ENCODE data around the gene WDHD1. TPM values are rescaled to one million over a fixed set of nuclear protein-coding genes. Genes with fewer than 3 reads are reported as not detected.

The WDHD1 gene
- total and polyA plus RNA-seq, 2 of the 8 experiments (the other 6 are each of a cell fraction or from before 2014, with no cell fraction given) = 17.8 to 87.9 TPM

GRCh38 chr14:54927551-54927950 is 99.3 kb downstream of the WDHD1 start:
- Histone ChIP-seq H2BK20ac (ENCODE audit: low read length) (no peak overlapping the region), H3K4me1 (replicated peaks in 1 of 4; ENCODE audit: control insufficient read depth in 3 of 4, insufficient read depth in 4 of 4, low read length in 3 of 4) (no peaks in the 10 kb centered on the region), H3K27me3 (replicated peaks in 1 of 4; ENCODE audit: control insufficient read depth in 3 of 4, extremely low read depth in 1 of 4, insufficient read depth in 3 of 4, low read length in 3 of 4) (no peaks in the 10 kb centered on the region), H2BK120ac (replicated peaks; ENCODE audit: low read depth, low read length) (no peak overlapping the region), H4K5ac (ENCODE audit: insufficient read length, low read depth, low read length) (no peak overlapping the region), H4K91ac (replicated peaks; ENCODE audit: insufficient read length, low read length) (no peak overlapping the region), H3K56ac (replicated peaks; ENCODE audit: insufficient read length, low read depth, low read length) (no peak overlapping the region), H3K23me2 (ENCODE audit: low read depth, low read length) (no peaks in the 10 kb centered on the region), H3K27ac (ENCODE audit: low read depth, low read length) (no peak overlapping the region), H3K14ac (ENCODE audit: insufficient read length) (no peak overlapping the region), H2BK12ac (ENCODE audit: low read depth, low read length) (no peak overlapping the region), H3K9me3 (ENCODE audit: insufficient read depth in 2 of 2, low read depth in 1 of 2, low read length in 1 of 2) (no peaks in the 10 kb centered on the region), H2BK15ac (ENCODE audit: low read length) (no peak overlapping the region), H2AK5ac (ENCODE audit: low read depth, low read length) (no peak overlapping the region), H3K79me2 (ENCODE audit: control insufficient read depth in 1 of 2, insufficient read depth in 2 of 2, low read length in 2 of 2) (no peaks in the 10 kb centered on the region), H3K79me1 (ENCODE audit: low read depth, low read length) (no peaks in the 10 kb centered on the region), H2AFZ (ENCODE audit: low read length) (no peak overlapping the region), H3K9ac (replicated peaks in 1 of 4; ENCODE audit: extremely low read depth in 1 of 4, low read depth in 3 of 4, low read length in 3 of 4) (no peak overlapping the region), H2BK5ac (ENCODE audit: low read depth, low read length) (no peak overlapping the region), H4K20me1 (replicated peaks in 1 of 2; ENCODE audit: control insufficient read depth in 1 of 2, insufficient read depth in 2 of 2, low read length in 2 of 2) (no peaks in the 10 kb centered on the region), H3K4me3 (ENCODE audit: extremely low read depth in 1 of 4, insufficient read depth in 2 of 4, low read depth in 3 of 4, low read length in 4 of 4) (no peak overlapping the region), H4K8ac (ENCODE audit: extremely low read depth, insufficient read depth, low read length) (no peak overlapping the region), H3K4me2 (ENCODE audit: insufficient read depth in 1 of 2, low read depth in 2 of 2, low read length in 2 of 2) (no peak overlapping the region), H3K18ac (ENCODE audit: extremely low read depth, low read length) (no peak overlapping the region), H3K36me3 (ENCODE audit: control insufficient read depth in 2 of 4, insufficient read depth in 4 of 4, low read length in 3 of 4) (no peaks in the 10 kb centered on the region), H3K4ac (replicated peaks; ENCODE audit: insufficient read length, low read depth, low read length) (no peak overlapping the region), H3K23ac (ENCODE audit: insufficient read length) (no peak overlapping the region)
- WGBS, 2 experiments (ENCODE audit: extremely low coverage in 1 of 2, insufficient coverage in 1 of 2, insufficient read length in 1 of 2, insufficient replicate concordance in 2 of 2, low coverage in 1 of 2, low lambda C conversion rate in 2 of 2, missing lambda C conversion rate in 1 of 2) = 90% methylated on average over 1 of the region's 1 CpG; no CpG with 5 or more reads in 1 of the 2 experiments
- no peak for FAIRE-seq
- no peak for DNase-seq (ENCODE audit: low read depth in 1 of 2, low spot score in 2 of 2)
- TF ChIP-seq SP1 (IDR thresholded peaks at IDR 0.05; ENCODE audit: low read depth, low read length) (no peak), NANOG (IDR thresholded peaks at IDR 0.05; ENCODE audit: insufficient read depth, low read depth, low read length, poor library complexity, severe bottlenecking) (no peak), USF2 (IDR thresholded peaks at IDR 0.05; ENCODE audit: low read length) (no peak), KDM1A (IDR thresholded peaks at IDR 0.05; ENCODE audit: borderline replicate concordance, low read length) (no peak)
- POLR2A ChIA-PET (ENCODE audit: partially characterized antibody) = no interaction called here
- CTCF ChIA-PET (ENCODE audit: partially characterized antibody) = no interaction called here

Data from H1 (cell line).